HCT116 (cell line): ENCODE measurements around the gene COA3.

Source experiments
- CEBPB ChIP-seq: IDR thresholded peaks from 2 replicates; pipeline ENCODE4 v1.6.1; 2012; ENCODE audit warnings: low read depth
- EZH2 ChIP-seq: fragments of 200-600 bp; sonication (generic); IDR thresholded peaks from 2 replicates; pipeline ENCODE4 v1.6.1; 2017; ENCODE audit warnings: antibody characterized with exemption, mixed run types
- EZH2phosphoT487 ChIP-seq: fragments of 200-600 bp; IDR thresholded peaks from 2 replicates; pipeline ENCODE4 v1.6.1; 2018; ENCODE audit warnings: antibody characterized with exemption, borderline replicate concordance
- POLR2A ChIP-seq: IDR thresholded peaks from 2 replicates; pipeline ENCODE4 v1.7.0; 2011; ENCODE audit warnings: borderline replicate concordance; ENCODE audit not compliant: insufficient read depth, insufficient read length; ENCODE audit errors: extremely low read depth
- POLR2AphosphoS5 ChIP-seq: IDR thresholded peaks from 2 replicates; pipeline ENCODE4 v1.6.1; 2011; ENCODE audit warnings: mild to moderate bottlenecking, low read depth, low read length, moderate library complexity
- ZNF274 ChIP-seq: fragments of 200-500 bp; sonication (Bioruptor generic); IDR thresholded peaks from 2 replicates; pipeline ENCODE4 v1.6.1; 2014; ENCODE audit warnings: mild to moderate bottlenecking, low read depth, low read length, inconsistent platforms
- TF ChIP-seq, protein P1 (sequence below): IDR thresholded peaks from 2 replicates; pipeline ENCODE4 v1.6.1; 2011; ENCODE audit warnings: mild to moderate bottlenecking, low read length, moderate library complexity; ENCODE audit not compliant: insufficient replicate concordance; ENCODE audit errors: extremely low read depth
- TF ChIP-seq, protein P2 (sequence below), 3 experiments: fragments of 200-600 bp in 1 of 3; sonication (generic) in 1 of 3; IDR thresholded peaks in 2 of 3; conservative IDR thresholded peaks in 1 of 3; 2 replicates each; pipeline ENCODE4 v1.5.1; 2012 to 2017; ENCODE audit warnings: low read depth in 2 of 3, low read length in 2 of 3, antibody characterized with exemption in 1 of 3, borderline replicate concordance in 1 of 3, control low read depth in 1 of 3, mild to moderate bottlenecking in 1 of 3, mixed read lengths in 1 of 3, mixed run types in 1 of 3, moderate library complexity in 1 of 3; ENCODE audit not compliant: insufficient read depth in 1 of 3
- TF ChIP-seq, protein P3 (sequence below): IDR thresholded peaks from 2 replicates; pipeline ENCODE4 v1.6.1; 2012; ENCODE audit warnings: low read depth

DNA sequence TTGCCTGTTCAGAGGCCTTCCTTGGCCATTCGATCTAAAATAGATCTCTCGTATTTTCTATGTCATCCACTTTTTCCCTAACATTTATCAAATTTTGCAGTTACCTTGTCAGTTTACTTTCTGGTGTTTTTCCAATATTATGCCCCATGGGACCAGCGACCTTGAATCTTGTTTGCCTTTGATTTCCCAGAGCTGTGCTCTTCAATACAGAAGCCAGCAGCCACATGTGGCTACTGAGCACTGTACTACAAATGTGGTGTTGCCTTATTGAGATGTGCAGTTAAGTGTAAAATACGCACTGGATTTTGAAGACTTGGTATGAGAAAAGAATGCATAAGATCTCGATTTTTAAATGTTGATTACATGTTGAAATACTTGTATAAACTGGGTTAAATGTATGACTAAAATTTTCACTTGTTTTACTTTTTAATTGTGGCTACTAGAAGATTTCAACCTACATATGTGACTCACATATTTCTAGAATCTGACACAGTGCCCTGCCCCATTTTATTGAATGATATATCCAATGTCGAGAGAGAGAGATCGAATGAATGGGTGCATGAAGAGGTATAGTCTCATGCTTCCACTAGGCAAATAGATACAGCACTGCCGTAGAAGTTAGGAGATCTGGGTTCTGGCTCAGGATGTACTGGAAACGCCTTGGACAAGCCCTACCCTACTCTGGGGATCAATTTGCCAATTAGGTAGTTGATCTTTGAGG, 33.9 kb upstream of the COA3 start:
- TF ChIP-seq, protein P1, sequence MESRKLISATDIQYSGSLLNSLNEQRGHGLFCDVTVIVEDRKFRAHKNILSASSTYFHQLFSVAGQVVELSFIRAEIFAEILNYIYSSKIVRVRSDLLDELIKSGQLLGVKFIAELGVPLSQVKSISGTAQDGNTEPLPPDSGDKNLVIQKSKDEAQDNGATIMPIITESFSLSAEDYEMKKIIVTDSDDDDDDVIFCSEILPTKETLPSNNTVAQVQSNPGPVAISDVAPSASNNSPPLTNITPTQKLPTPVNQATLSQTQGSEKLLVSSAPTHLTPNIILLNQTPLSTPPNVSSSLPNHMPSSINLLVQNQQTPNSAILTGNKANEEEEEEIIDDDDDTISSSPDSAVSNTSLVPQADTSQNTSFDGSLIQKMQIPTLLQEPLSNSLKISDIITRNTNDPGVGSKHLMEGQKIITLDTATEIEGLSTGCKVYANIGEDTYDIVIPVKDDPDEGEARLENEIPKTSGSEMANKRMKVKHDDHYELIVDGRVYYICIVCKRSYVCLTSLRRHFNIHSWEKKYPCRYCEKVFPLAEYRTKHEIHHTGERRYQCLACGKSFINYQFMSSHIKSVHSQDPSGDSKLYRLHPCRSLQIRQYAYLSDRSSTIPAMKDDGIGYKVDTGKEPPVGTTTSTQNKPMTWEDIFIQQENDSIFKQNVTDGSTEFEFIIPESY: no peak
- TF ChIP-seq ZNF274 (no peak), CEBPB (no peak), POLR2AphosphoS5 (no peak), POLR2A (no peak), EZH2phosphoT487 (no peak), EZH2 (no peak)
- TF ChIP-seq, protein P2, sequence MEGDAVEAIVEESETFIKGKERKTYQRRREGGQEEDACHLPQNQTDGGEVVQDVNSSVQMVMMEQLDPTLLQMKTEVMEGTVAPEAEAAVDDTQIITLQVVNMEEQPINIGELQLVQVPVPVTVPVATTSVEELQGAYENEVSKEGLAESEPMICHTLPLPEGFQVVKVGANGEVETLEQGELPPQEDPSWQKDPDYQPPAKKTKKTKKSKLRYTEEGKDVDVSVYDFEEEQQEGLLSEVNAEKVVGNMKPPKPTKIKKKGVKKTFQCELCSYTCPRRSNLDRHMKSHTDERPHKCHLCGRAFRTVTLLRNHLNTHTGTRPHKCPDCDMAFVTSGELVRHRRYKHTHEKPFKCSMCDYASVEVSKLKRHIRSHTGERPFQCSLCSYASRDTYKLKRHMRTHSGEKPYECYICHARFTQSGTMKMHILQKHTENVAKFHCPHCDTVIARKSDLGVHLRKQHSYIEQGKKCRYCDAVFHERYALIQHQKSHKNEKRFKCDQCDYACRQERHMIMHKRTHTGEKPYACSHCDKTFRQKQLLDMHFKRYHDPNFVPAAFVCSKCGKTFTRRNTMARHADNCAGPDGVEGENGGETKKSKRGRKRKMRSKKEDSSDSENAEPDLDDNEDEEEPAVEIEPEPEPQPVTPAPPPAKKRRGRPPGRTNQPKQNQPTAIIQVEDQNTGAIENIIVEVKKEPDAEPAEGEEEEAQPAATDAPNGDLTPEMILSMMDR (IDR thresholded peaks at IDR 0.05 in 2 of 3, conservative IDR thresholded peaks at IDR 0.05 in 1 of 3; ENCODE audit: borderline replicate concordance in 1 of 3, insufficient read depth in 1 of 3, low read depth in 2 of 3, low read length in 2 of 3): no peak
- TF ChIP-seq, protein P3, sequence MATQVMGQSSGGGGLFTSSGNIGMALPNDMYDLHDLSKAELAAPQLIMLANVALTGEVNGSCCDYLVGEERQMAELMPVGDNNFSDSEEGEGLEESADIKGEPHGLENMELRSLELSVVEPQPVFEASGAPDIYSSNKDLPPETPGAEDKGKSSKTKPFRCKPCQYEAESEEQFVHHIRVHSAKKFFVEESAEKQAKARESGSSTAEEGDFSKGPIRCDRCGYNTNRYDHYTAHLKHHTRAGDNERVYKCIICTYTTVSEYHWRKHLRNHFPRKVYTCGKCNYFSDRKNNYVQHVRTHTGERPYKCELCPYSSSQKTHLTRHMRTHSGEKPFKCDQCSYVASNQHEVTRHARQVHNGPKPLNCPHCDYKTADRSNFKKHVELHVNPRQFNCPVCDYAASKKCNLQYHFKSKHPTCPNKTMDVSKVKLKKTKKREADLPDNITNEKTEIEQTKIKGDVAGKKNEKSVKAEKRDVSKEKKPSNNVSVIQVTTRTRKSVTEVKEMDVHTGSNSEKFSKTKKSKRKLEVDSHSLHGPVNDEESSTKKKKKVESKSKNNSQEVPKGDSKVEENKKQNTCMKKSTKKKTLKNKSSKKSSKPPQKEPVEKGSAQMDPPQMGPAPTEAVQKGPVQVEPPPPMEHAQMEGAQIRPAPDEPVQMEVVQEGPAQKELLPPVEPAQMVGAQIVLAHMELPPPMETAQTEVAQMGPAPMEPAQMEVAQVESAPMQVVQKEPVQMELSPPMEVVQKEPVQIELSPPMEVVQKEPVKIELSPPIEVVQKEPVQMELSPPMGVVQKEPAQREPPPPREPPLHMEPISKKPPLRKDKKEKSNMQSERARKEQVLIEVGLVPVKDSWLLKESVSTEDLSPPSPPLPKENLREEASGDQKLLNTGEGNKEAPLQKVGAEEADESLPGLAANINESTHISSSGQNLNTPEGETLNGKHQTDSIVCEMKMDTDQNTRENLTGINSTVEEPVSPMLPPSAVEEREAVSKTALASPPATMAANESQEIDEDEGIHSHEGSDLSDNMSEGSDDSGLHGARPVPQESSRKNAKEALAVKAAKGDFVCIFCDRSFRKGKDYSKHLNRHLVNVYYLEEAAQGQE: no peak
